GM23338 (cell line): ENCODE results near the gene NLRX1. TPM values are rescaled to one million over a fixed set of nuclear protein-coding genes. Genes with fewer than 3 reads are reported as not detected.
"Not testable (repeated sequence)": the region's sequence is repeated elsewhere in the genome, so short reads cannot be mapped to it uniquely, and the experiment has no call there.

Experiments used
- ATAC-seq: fragments of 200-7000 bp; cut with Tn5 transposase; 3 replicates; pipeline ENCODE4 v1.9.1; 2020
- DNase-seq: peaks from one replicate; pipeline ENCODE4 v3.0.0-alpha.2; 2015; ENCODE audit warnings: low spot score
- H2AFZ ChIP-seq: fragments of 200-600 bp; sonication (generic); 2 replicates; pipeline ENCODE4 v1.8.0; 2016; ENCODE audit warnings: antibody characterized with exemption, mild to moderate bottlenecking, moderate library complexity
- H3F3A ChIP-seq: fragments of 200-600 bp; sonication (generic); replicated peaks from 2 replicates; pipeline ENCODE4 v1.8.0; 2017; ENCODE audit warnings: antibody characterized with exemption, mixed run types, low read depth
- H3K27ac ChIP-seq: fragments of 200-600 bp; sonication (generic); 2 replicates; pipeline ENCODE4 v1.6.1; 2016; ENCODE audit warnings: low read depth
- H3K27me3 ChIP-seq: fragments of 200-600 bp; sonication (generic); 2 replicates; pipeline ENCODE4 v1.8.0; 2016; ENCODE audit warnings: mild to moderate bottlenecking, mixed run types, moderate library complexity; ENCODE audit not compliant: insufficient read depth
- H3K36me3 ChIP-seq: fragments of 200-600 bp; sonication (generic); 2 replicates; pipeline ENCODE4 v1.8.0; 2016; ENCODE audit warnings: mild to moderate bottlenecking; ENCODE audit not compliant: insufficient read depth
- H3K4me1 ChIP-seq: fragments of 200-600 bp; sonication (generic); 2 replicates; pipeline ENCODE4 v1.8.0; 2016; ENCODE audit warnings: mild to moderate bottlenecking, moderate library complexity; ENCODE audit not compliant: insufficient read depth
- H3K4me2 ChIP-seq: fragments of 200-600 bp; sonication (generic); 2 replicates; pipeline ENCODE4 v1.7.1; 2017; ENCODE audit warnings: mixed run types
- H3K4me3 ChIP-seq: fragments of 200-600 bp; sonication (generic); 2 replicates; pipeline ENCODE4 v1.6.1; 2016; ENCODE audit warnings: mixed run types
- H3K79me2 ChIP-seq: fragments of 200-600 bp; sonication (generic); replicated peaks from 2 replicates; pipeline ENCODE4 v1.8.0; 2017; ENCODE audit warnings: mild to moderate bottlenecking; ENCODE audit not compliant: insufficient read depth
- H3K9me2 ChIP-seq: fragments of 200-600 bp; sonication (generic); 2 replicates; pipeline ENCODE4 v1.8.0; 2017; ENCODE audit not compliant: insufficient read depth
- H4K20me1 ChIP-seq: fragments of 200-600 bp; sonication (generic); replicated peaks from 2 replicates; pipeline ENCODE4 v1.8.0; 2017; ENCODE audit warnings: mild to moderate bottlenecking; ENCODE audit not compliant: insufficient read depth
- H3K27ac Mint-ChIP-seq: 2 replicates; pipeline ENCODE4 v1.8.0; 2020; ENCODE audit warnings: inconsistent platforms, mild to moderate bottlenecking, moderate library complexity, mixed read lengths
- H3K27me3 Mint-ChIP-seq: 3 replicates; pipeline ENCODE4 v1.8.0; 2022; ENCODE audit warnings: low read depth, mild to moderate bottlenecking, moderate library complexity, mixed read lengths, inconsistent platforms; ENCODE audit not compliant: insufficient read depth, poor library complexity
- H3K36me3 Mint-ChIP-seq: 3 replicates; pipeline ENCODE4 v1.8.0; 2021; ENCODE audit warnings: low read depth, mild to moderate bottlenecking, inconsistent platforms, moderate library complexity, mixed read lengths
- H3K4me1 Mint-ChIP-seq: 3 replicates; pipeline ENCODE4 v1.8.0; 2020; ENCODE audit warnings: mild to moderate bottlenecking, inconsistent platforms, mixed read lengths
- H3K4me3 Mint-ChIP-seq: 3 replicates; pipeline ENCODE4 v1.8.0; 2021; ENCODE audit warnings: moderate library complexity, mild to moderate bottlenecking, inconsistent platforms, mixed read lengths
- H3K9me3 Mint-ChIP-seq: 3 replicates; pipeline ENCODE4 v1.8.0; 2020; ENCODE audit warnings: moderate library complexity, mild to moderate bottlenecking, inconsistent platforms, mixed read lengths
- ZNF462 ChIP-seq: fragments of 250-450 bp; sonication (Bioruptor Pico); IDR thresholded peaks from 2 replicates; pipeline ENCODE4 v1.5.0; 2020; ENCODE audit warnings: mild to moderate bottlenecking, moderate library complexity
- polyA plus RNA-seq: library from polyadenylated mRNA; unstranded; fragments of >200 nt; fragmentation: Nextera tagmentation; extraction: Ambion mirVana; gene quantifications from 2 replicates; pipeline ENCODE4 v1.2.1, GENCODE V29; 2016
- total RNA-seq: library from RNA; depleted of rRNA; stranded (reverse); fragments of >200 nt; shearing (Covaris generic); gene quantifications from 2 replicates; pipeline ENCODE4 v1.2.3, GENCODE V29; 2014
- TF ChIP-seq, protein P1 (sequence below), 2 experiments: fragments of 200-600 bp in 1 of 2; sonication (generic) in 1 of 2; conservative IDR thresholded peaks; 2 replicates each; pipeline versions ENCODE4 v1.5.1 to v1.6.1; 2016 to 2017; ENCODE audit warnings: antibody characterized with exemption in 2 of 2, low read depth in 2 of 2, mild to moderate bottlenecking in 2 of 2, moderate library complexity in 1 of 2

NLRX1 gene
- total and polyA plus RNA-seq, 2 experiments from 2014 or later = 2.8 to 13.8 TPM

- TF ChIP-seq ZNF462 (CRISPR knock-in tag) = no peak
- TF ChIP-seq, protein P1, sequence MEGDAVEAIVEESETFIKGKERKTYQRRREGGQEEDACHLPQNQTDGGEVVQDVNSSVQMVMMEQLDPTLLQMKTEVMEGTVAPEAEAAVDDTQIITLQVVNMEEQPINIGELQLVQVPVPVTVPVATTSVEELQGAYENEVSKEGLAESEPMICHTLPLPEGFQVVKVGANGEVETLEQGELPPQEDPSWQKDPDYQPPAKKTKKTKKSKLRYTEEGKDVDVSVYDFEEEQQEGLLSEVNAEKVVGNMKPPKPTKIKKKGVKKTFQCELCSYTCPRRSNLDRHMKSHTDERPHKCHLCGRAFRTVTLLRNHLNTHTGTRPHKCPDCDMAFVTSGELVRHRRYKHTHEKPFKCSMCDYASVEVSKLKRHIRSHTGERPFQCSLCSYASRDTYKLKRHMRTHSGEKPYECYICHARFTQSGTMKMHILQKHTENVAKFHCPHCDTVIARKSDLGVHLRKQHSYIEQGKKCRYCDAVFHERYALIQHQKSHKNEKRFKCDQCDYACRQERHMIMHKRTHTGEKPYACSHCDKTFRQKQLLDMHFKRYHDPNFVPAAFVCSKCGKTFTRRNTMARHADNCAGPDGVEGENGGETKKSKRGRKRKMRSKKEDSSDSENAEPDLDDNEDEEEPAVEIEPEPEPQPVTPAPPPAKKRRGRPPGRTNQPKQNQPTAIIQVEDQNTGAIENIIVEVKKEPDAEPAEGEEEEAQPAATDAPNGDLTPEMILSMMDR (conservative IDR thresholded peaks at IDR 0.05; ENCODE audit: low read depth in 2 of 2) = no peak
These were observed 30.4 kb downstream of the NLRX1 start (continued) for GRCh38 chr11:119198925-119199324.

- not testable (repeated sequence) for H3K9me2 ChIP-seq, DNase-seq, H3K27ac ChIP-seq, H3K36me3 ChIP-seq, H4K20me1 ChIP-seq, H3K4me3 Mint-ChIP-seq, H2AFZ ChIP-seq, ATAC-seq, H3F3A ChIP-seq, H3K79me2 ChIP-seq, H3K27ac Mint-ChIP-seq, H3K27me3 Mint-ChIP-seq, H3K27me3 ChIP-seq, H3K36me3 Mint-ChIP-seq, H3K4me3 ChIP-seq, H3K4me2 ChIP-seq, H3K9me3 Mint-ChIP-seq
- peaks cover 11% of the 10 kb centered on the region for H3K4me1 ChIP-seq
- peaks cover 20% of the 10 kb centered on the region for H3K4me1 Mint-ChIP-seq
These were observed 32.7 kb downstream of the NLRX1 start for GRCh38 chr11:119201236-119201635.
